Activated naive CD4-positive, alpha-beta T cell (primary cell): ENCODE measurements around the gene IP6K2.

ENCODE experiments used
- DNase-seq, 4 experiments: peaks; one replicate each; lab custom pipeline; 2025; lab: John Stamatoyannopoulos, UW

The IP6K2 gene

DNA sequence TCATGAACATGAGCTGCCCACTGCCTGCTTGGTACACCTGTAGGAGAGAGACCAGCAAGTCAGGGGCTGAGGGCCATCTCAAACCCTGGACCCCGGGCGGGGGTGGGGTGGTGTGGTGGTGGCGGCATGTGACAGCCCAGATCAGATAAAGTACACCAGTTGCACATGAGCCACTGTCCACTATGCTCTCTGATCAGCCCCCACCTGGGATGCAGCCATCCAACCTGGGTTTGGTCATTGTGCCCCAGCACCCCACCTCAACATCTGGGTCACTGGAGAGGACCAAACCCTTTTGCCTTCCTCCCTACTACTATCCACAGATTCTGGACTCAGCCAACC is 28.3 kb downstream of the IP6K2 start:
- DNase-seq = no peak

DNA sequence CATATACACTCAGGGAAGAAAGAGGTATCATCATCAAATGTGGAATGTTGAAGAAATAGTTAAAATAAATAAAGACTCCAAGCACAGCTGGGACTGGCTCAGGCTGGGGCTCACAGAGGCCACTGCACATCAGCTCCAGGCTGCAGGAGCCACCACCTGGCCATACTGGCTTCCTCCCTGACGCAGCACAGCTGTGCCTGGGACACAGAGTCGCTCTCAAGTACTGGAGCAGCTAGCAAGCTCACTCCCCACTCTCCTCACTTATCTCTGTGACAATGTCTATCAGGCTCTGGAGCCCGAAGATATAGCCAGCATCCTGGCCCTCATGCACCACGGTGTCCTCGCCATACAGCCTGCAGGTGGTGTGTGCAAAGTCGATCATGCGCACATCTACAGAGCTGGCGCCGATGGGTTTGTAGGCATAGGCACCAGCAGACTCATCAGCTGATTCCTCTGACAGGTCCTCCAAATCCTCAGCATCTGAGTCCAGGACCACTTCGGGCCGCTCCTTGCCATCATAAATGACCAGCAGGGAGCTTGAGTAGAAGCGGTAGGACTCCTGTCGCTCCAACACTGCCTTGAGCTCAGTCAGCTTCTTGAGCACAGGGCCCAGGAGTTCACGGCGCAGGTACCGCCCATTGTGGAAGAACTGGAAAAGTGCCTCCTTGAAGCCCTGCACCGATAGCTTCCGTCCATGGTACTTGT is 28.8 kb downstream of the IP6K2 start:
- DNase-seq = no peak

- no peak for DNase-seq
Observed at GRCh38 chr3:48687220-48687678, 29.8 kb downstream of the IP6K2 start.

DNA sequence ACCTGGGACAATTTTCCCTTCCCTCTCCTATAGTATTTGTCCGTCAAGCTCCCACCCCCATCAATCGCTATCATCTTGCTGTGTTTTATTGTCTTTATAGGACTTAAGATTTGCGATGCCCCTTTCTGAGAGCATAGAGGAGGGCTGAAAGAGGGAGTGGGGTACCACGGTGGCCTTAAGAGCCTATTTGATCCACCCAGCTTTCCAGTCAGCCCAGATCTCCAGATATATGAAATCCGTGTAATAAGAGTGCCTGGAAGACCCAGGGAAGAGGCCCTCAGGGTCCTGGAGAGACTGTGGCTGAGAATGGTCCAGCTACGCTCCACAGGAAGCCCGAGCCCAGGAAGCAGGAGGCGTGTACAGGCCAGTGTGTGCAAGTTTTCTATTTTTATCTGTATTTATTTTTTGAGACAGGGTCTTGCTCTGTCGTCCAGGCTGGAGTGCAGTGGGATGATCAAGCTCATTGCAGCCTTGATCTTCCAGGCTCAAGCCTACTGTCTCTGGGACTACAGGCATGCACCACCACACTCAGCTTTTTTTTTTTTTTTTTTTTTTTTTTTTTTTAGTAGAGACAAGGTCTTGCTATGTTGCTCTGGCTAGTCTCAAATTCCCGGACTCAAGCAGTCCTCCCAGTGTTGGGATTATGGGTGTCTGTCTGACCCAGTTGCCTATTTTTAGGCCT is 30.3 kb downstream of the IP6K2 start:
- no peak for DNase-seq

- peak; percentile 78 to 92 (median 87) for DNase-seq
Observed at GRCh38 chr3:48685603-48686511, 31.2 kb downstream of the IP6K2 start, which contains the start of gene NCKIPSD. Gene NCKIPSD (minus strand): TSS chr3:48685915. CDS start chr3:48685807, 108 bp downstream.

GRCh38 chr3:48685293-48685602 is 31.8 kb downstream of the IP6K2 start:
- no peak for DNase-seq

DNA sequence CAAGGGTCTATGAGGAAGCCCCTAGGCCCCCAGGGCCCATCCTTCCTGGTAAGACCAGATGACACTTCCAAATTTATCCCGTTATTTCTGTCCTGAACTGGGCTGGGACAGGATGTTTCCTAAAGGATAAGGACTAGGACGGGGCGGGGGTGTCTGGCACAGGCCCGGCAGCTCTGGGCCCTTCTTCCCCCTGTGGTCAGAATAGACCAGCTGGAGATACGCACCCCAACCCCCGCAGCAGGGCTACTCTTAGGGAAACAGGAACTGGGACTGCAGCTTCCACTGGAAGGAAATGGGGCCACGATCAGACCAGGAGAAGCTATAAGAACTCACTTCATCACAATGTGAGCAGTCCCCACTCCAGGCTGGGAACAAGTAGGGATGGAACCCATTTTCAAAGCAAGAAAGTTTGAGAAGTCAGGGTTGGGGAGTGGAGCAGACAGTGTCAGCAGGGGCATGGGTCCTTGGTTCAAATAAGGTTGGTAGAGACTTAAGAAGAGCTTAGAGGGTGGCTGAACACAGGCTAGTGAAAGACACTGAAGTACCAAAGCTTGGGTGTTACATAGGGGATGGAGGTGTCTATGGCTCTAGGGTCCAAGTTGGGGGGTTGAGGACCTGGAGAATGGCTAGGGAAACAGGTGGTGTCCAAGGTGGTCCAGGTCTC is 32.4 kb downstream of the IP6K2 start:
- no peak for DNase-seq

DNA sequence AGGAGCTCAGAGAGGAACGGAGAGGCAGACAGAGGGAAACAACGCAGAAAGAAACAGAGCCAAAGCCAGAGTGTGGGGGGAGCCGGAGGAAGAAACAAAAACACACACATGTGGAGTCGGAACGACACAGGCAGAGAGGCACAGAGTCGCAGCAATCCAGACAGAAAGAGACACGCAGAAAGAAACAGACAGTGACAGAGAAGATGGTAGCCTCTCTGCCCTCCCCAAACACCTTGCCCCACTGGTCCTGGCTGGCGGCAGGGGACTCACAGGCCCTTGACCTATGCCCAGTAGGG is 33.0 kb downstream of the IP6K2 start:
- no peak for DNase-seq

DNA sequence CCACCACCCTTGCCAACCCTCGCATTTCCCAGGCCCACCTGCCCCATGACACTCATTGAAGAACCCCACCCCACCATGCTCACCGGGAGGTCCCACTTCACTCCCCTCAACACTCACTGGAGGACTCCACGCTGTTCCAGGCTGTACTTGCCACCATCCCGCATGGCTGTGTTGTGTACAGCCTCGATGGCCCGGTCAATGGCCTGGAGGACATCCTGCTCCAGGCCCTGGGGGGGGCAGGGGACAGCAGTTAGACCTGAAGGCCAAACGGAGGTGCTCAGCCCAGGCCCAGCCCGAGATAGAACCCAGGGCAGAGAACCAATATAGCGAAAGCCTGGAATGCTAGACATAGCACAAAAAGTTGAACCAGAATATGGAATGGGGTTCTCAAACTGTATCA is 34.2 kb downstream of the IP6K2 start:
- no peak for DNase-seq

DNA sequence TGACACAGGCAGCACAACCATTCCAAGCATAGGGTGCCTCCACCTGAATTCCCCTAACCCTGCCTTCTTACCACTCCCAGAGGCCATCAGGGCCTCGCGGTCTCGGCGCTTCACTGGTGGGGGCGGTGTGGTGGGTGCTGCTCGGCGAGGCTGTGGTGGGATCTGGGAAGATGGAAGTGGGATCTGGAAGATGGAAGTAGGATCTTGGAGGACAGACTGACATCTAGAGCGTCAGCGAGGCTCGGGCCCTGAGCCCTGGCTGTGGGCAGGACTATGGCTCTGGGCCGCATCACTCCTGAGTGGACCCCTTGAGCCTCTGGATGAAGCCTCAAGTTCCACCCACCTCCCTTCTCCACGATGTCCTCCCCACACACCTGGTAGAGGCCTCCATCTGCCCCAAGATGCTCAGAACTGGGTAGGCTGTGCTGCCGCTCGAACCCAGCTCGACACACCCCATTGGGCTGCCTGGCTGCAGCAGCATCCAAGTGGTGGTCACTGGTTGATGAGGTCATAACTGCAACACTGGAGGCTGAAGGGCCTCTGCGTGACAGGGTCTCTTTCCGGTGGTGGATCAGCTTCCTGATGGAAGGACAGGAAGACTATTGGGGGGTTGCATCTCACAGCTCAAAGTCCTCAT is 34.9 kb downstream of the IP6K2 start:
- no peak for DNase-seq

DNA sequence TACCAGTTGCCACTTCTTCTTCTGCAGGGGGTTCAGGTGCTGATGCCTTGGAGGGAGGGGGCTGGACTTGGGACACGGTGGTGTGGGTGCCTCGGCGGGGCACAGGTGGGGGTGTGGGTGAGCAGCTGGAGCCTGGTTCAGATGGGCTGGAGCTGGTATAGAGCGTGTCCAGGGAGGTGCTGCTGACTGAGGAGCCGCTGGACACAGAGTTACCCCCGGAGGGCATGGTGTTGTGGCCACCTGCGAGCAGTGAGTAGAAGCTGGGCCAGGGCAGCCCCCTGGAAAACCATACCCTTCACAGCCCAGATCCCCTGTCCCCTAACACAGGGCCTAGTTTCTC is 35.5 kb downstream of the IP6K2 start:
- no peak for DNase-seq

DNA sequence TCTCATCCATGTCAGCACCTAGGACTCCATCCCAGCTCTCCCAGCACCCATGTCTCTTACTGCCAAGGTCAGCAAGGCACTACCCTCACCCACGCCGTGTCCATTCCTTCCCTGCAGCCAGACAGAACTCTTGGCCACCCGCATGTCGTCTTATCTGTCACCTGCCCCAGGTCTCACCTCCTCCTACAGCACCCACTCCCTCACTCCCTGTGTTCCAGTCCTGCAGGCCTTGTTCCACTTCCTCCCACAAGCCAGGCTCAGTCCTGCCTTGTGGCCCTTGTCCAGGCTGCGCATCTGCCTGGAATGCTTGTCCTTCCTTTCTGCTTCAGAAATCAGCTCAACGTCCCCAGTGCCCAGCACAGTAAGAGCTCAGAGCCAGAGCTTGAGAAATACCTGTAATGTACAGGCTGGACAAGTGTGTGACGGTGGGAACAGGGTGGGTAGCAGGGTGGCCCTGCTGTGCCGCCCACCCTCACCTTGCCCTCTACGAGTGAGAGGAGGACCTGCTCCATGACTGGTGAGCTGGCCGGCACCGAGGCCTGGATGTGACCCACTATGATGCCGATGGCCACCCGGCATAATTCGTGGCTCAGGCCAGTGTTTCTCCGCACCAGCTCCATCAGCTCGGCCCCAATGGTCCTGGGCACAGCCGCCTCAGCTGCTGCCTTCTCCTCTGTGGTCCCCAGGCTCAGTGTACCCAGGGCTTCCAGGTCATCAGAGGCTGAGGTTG is 36.0 kb downstream of the IP6K2 start:
- DNase-seq = no peak

- DNase-seq = no peak
Observed at GRCh38 chr3:48679411-48680391, 37.3 kb downstream of the IP6K2 start.

GRCh38 chr3:48678566-48679380 is 38.2 kb downstream of the IP6K2 start:
- no peak for DNase-seq

DNA sequence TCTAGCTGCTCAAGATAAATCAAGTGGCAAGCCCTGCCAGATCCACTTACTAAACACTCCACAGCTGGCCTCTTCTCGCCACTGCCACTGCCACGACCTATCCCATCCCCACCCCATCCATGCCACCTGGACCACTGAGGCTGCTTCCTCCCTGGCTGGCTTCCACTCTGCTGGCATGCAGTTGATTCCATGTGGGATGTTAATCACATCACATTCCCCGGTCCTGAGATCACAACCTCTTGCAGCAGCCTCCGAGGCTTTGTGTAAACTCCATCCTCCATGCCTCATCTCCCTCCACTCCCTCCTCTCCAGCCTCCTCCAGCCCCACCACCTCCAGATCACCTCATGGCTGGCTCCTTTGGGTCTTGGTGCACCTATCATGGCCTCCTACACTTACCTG is 39.0 kb downstream of the IP6K2 start:
- DNase-seq = no peak

GRCh38 chr3:48674505-48674904 is 42.5 kb downstream of the IP6K2 start:
- no peak for DNase-seq

- DNase-seq = no peak
Observed at GRCh38 chr3:48672522-48672921, 44.5 kb downstream of the IP6K2 start.

- no peak for DNase-seq
Observed at GRCh38 chr3:48664929-48665328, 52.1 kb downstream of the IP6K2 start.

DNA sequence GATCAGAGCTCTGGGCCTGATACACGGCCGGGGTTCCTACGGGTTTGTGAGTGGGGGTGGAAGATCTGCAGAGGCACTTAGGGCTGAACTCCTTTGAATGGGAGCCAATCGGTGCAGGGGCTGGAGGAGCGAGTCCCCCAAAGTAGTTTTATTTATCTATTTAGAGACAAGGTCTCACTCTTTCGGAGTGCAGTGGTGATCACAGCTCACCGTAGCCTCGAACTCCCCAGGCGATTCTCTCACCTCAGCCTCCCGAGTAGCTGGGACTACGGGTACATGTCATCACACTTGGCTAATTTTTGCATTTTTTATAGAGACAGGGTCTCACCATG is 52.7 kb downstream of the IP6K2 start:
- DNase-seq = no peak
